Activated CD8-positive, alpha-beta T cell treated with anti-CD3 and anti-CD28 coated beads for 36 hours (primary cell): Measurements from ENCODE around the gene ARHGAP30. TPM values are rescaled to one million over a fixed set of nuclear protein-coding genes. Genes with fewer than 3 reads are reported as not detected.
A peak's percentile ranks its signal among the peaks of the same experiment; 100 is the strongest.
"Not testable (repeated sequence)": the region's sequence is repeated elsewhere in the genome, so short reads cannot be mapped to it uniquely, and the experiment has no call there.

ENCODE experiments used
- ATAC-seq: fragments of 200-7000 bp; cut with Tn5 transposase; one replicate; pipeline ENCODE4 v1.10.0; 2021; ENCODE audit warnings: mild to moderate bottlenecking, moderate library complexity
- CTCF ChIA-PET: fragments of 350-600 bp; sonication (Branson Sonifier 250); formaldehyde crosslinking; loops from one replicate; lab custom pipeline; 2021; ENCODE audit warnings: antibody characterized with exemption; lab: Charles Lee
- POLR2A ChIA-PET: fragments of 350-600 bp; sonication (Branson Sonifier 250); formaldehyde crosslinking; loops from one replicate; lab custom pipeline; 2021; ENCODE audit warnings: antibody characterized with exemption; lab: Charles Lee
- DNase-seq: peaks from one replicate; pipeline ENCODE4 v3.0.0-alpha.2; 2020
- H3K27ac Mint-ChIP-seq: one replicate; pipeline ENCODE4 v1.8.0; 2021; ENCODE audit warnings: mild to moderate bottlenecking, mixed read lengths
- H3K27me3 Mint-ChIP-seq: one replicate; pipeline ENCODE4 v1.8.0; 2021; ENCODE audit warnings: mixed read lengths
- H3K36me3 Mint-ChIP-seq: one replicate; pipeline ENCODE4 v1.8.0; 2021; ENCODE audit warnings: low read depth, mixed read lengths
- H3K4me1 Mint-ChIP-seq: one replicate; pipeline ENCODE4 v1.8.0; 2021; ENCODE audit warnings: low read depth, mixed read lengths
- H3K4me3 Mint-ChIP-seq: one replicate; pipeline ENCODE4 v1.8.0; 2021; ENCODE audit warnings: mild to moderate bottlenecking, moderate library complexity, mixed read lengths
- H3K9me3 Mint-ChIP-seq: one replicate; pipeline ENCODE4 v1.8.0; 2021; ENCODE audit warnings: mixed read lengths
- CTCF ChIP-seq: fragments of 200-600 bp; IDR thresholded peaks from one replicate; pipeline ENCODE4 v1.8.0; 2022; ENCODE audit warnings: antibody characterized with exemption, mild to moderate bottlenecking
- intact Hi-C: fragments of 100-400 bp; cut with micrococcal nuclease; formaldehyde crosslinking; loops from one replicate; pipeline ENCODE4 v1.10.0; 2022
- total RNA-seq, 2 experiments: library from RNA; stranded (reverse); gene quantifications; one replicate each; pipeline ENCODE4 v1.2.3, GENCODE V29; 2021

ARHGAP30 gene, protein sequence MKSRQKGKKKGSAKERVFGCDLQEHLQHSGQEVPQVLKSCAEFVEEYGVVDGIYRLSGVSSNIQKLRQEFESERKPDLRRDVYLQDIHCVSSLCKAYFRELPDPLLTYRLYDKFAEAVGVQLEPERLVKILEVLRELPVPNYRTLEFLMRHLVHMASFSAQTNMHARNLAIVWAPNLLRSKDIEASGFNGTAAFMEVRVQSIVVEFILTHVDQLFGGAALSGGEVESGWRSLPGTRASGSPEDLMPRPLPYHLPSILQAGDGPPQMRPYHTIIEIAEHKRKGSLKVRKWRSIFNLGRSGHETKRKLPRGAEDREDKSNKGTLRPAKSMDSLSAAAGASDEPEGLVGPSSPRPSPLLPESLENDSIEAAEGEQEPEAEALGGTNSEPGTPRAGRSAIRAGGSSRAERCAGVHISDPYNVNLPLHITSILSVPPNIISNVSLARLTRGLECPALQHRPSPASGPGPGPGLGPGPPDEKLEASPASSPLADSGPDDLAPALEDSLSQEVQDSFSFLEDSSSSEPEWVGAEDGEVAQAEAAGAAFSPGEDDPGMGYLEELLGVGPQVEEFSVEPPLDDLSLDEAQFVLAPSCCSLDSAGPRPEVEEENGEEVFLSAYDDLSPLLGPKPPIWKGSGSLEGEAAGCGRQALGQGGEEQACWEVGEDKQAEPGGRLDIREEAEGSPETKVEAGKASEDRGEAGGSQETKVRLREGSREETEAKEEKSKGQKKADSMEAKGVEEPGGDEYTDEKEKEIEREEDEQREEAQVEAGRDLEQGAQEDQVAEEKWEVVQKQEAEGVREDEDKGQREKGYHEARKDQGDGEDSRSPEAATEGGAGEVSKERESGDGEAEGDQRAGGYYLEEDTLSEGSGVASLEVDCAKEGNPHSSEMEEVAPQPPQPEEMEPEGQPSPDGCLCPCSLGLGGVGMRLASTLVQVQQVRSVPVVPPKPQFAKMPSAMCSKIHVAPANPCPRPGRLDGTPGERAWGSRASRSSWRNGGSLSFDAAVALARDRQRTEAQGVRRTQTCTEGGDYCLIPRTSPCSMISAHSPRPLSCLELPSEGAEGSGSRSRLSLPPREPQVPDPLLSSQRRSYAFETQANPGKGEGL
- 100 to 1,000 TPM; 174 to 175 TPM for total RNA-seq

DNA sequence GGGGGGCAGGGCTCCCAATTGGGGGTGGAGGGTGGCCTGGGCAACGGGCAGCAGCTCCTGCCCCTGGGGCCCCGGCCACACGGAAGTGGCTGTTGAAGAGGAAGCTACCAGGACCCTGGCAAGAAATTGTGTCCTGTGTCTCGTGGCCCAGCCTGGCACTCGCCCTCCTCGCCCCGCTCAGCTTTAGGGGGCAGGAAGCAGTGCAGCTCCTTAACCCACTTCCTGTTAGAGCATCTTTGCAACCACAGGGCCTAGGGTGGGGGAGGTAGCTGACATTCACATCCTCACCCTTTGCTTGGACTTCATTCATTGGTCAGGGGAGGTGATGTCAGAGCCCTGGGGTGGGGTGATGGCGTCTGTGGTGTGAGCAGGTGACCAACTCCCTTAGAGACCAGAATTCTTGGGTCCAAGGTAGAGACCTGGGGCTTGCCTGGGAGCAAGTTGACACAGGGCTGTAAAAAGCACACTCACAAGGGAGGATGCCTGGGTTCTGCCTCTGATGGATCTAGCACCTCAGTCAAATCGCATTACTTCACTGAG is at the start of gene ARHGAP30:
Gene ARHGAP30, minus strand, starts transcription at position 161 of the 540 bp plus-strand sequence. CDS start 267 bp downstream, outside the sequence.
- intact Hi-C loops = loop anchor here (5.0 kb wide), 1 partner anchor 32 kb away; no protein-coding TSS in a partner anchor
- no peak for TF ChIP-seq CTCF
- ATAC-seq (peak; percentile 79), DNase-seq (peak; percentile 98)
- Mint-ChIP-seq H3K36me3 (peaks cover 32% of the 10 kb centered on the region), H3K4me3 (peak within 1 kb of the TSS; percentile 97), H3K27me3 (no peaks in the 10 kb centered on the region), H3K4me1 (peaks cover 45% of the 10 kb centered on the region), H3K9me3 (no peaks in the 10 kb centered on the region), H3K27ac (peak within 1 kb of the TSS; percentile 98)
- POLR2A ChIA-PET = interaction anchor here (0.7 to 7.6 kb wide), 11 partner anchors 10 to 85 kb away, joined by 3 to 99 read pairs (median 5); partner anchors contain the start of genes F11R, KLHDC9, NECTIN4 and UFC1
- CTCF ChIA-PET = interaction anchor here (0.7 to 11.1 kb wide), 15 partner anchors 10 to 421 kb away, joined by 3 to 200 read pairs (median 4); partner anchors contain the start of genes KLHDC9, PPOX, TSTD1 and USF1

GRCh38 chr1:161117759-161118581 is 48.3 kb upstream of the ARHGAP30 start, which contains the start of the genes NIT1 and PFDN2:
Gene NIT1, plus strand, starts transcription at chr1:161118105. Its CDS starts 72 bp downstream, at chr1:161118177.
Gene PFDN2, minus strand, starts transcription at chr1:161118037. Its CDS starts 11 bp downstream, at chr1:161118026.
- ChIA-PET CTCF (interaction anchor here (0.9 to 4.5 kb wide), 13 partner anchors 10 to 74 kb away, joined by 3 to 30 read pairs (median 5); partner anchors contain the start of genes KLHDC9 and PPOX), POLR2A (interaction anchor here (0.8 to 4.1 kb wide), 17 partner anchors 9 to 85 kb away, joined by 3 to 26 read pairs (median 4); partner anchors contain the start of genes KLHDC9, PPOX, UFC1 and USF1)
- TF ChIP-seq CTCF = no peak
- H3K36me3 Mint-ChIP-seq = peaks cover 69% of the 10 kb centered on the region
- peak within 1 kb of the TSS; percentile 94 for H3K4me3 Mint-ChIP-seq
- H3K4me1 Mint-ChIP-seq = peaks cover 70% of the 10 kb centered on the region
- intact Hi-C loops = no loop called here
- DNase-seq (peak; percentile 92), ATAC-seq (peak; percentile 62)
- no peaks in the 10 kb centered on the region for H3K9me3 Mint-ChIP-seq
- H3K27ac Mint-ChIP-seq = peak within 1 kb of the TSS; percentile 92
- H3K27me3 Mint-ChIP-seq = no peaks in the 10 kb centered on the region

GRCh38 chr1:161115961-161116360 is 46.3 kb upstream of the ARHGAP30 start:
- intact Hi-C loops, H3K9me3 Mint-ChIP-seq, DNase-seq, H3K27me3 Mint-ChIP-seq, ATAC-seq: not testable (repeated sequence)
- CTCF ChIA-PET = interaction anchor here (3.2 to 4.5 kb wide), 2 partner anchors 18 to 22 kb away, joined by 12 to 30 read pairs; partner anchors contain the start of gene KLHDC9
- H3K4me1 Mint-ChIP-seq = peaks cover 72% of the 10 kb centered on the region
- H3K36me3 Mint-ChIP-seq = peaks cover 52% of the 10 kb centered on the region
- H3K27ac Mint-ChIP-seq = peak overlapping the region; percentile 92
- H3K4me3 Mint-ChIP-seq = peak overlapping the region; percentile 94
- POLR2A ChIA-PET = interaction anchor here (1.0 to 4.1 kb wide), 4 partner anchors 13 to 70 kb away, joined by 3 to 26 read pairs (median 14); partner anchors contain the start of genes KLHDC9 and USF1

DNA sequence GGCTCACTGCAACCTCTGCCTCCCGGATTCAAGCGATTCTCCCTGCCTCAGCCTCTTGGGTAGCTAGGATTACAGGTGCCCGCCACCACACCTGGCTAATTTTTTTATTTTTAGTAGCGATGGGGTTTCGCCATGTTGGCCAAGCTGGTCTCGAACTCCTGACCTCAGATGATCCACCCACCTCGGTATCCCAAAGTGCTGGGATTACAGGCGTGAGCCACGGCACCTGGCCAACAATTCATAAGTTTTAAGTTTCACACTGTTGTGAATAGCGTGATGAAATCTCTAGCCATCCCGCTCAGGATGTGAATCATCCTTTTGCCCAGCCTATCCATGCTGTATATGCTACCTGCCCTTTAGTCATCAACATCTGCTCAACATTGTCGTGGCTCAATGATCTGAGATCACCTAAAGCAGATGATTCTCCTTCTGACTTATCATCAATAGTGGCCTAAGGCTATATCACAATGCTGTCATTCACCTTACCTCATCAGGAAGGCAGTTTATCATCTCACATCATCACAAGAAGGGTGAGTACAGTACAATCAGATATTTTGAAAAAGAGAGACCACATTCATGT is 45.5 kb upstream of the ARHGAP30 start:
- Mint-ChIP-seq H3K4me3 (peak overlapping the region; percentile 94), H3K27ac (peak overlapping the region; percentile 92), H3K27me3 (no peaks in the 10 kb centered on the region), H3K9me3 (no peaks in the 10 kb centered on the region), H3K36me3 (peaks cover 50% of the 10 kb centered on the region), H3K4me1 (peaks cover 67% of the 10 kb centered on the region)
- ChIA-PET POLR2A (interaction anchor here (1.5 to 4.1 kb wide), 3 partner anchors 17 to 125 kb away, joined by 3 to 26 read pairs (median 23); partner anchors contain the start of genes KLHDC9 and USF1), CTCF (interaction anchor here (1.3 to 4.5 kb wide), 3 partner anchors 10 to 17 kb away, joined by 3 to 30 read pairs (median 6); partner anchors contain the start of gene KLHDC9)
- intact Hi-C loops = no loop called here
- no peak for TF ChIP-seq CTCF
- ATAC-seq (peak; percentile 72), DNase-seq (peak; percentile 75)
